Stromal cell of bone marrow (primary cell): ENCODE data around the gene ABO.
"Not testable (repeated sequence)": the region's sequence is repeated elsewhere in the genome, so short reads cannot be mapped to it uniquely, and the experiment has no call there.

Experiments
- DNase-seq: peaks from one replicate; pipeline ENCODE4 v3.0.0-alpha.2; 2012; ENCODE audit warnings: low read depth

The ABO gene

DNA sequence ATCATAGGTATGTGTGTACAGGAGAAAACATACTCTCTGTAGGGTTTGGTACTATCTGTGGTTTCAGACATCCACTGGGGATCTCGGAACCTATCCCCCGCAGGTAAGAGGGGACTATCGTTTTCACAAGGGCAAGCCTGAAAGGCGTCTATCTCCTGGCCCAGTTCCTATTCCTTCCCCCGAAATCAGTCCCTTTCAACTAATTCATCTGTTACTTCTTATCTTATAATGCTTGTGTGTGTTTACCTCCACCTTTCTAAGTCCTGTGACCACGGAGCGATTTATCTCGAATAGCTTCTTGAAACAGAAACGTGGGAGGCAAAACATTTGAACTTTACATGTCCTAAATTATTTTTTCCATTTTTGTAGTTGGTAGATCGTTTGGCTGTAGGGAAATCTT lies 11.4 kb downstream of the ABO start:
- DNase-seq, result no peak

DNA sequence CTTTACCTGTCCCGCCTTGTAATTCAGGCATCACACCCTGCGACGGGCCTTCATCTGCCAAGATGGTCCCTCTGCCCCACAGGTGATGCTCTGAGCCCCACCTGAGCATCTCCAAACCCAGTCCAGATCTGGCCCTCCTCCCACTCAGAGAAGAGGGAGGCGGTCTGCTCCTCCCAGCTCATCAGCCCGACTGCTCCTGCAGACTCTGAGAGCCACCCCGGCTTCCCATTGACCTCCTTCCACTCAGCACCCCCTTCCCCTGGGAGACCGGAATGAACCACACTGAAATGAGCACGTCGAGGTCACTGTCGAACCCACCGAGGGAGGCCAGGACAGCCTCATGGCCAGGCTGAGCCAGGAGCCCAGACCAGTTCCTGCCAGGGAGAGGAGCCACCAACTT lies 12.8 kb downstream of the ABO start:
- no peak for DNase-seq

DNA sequence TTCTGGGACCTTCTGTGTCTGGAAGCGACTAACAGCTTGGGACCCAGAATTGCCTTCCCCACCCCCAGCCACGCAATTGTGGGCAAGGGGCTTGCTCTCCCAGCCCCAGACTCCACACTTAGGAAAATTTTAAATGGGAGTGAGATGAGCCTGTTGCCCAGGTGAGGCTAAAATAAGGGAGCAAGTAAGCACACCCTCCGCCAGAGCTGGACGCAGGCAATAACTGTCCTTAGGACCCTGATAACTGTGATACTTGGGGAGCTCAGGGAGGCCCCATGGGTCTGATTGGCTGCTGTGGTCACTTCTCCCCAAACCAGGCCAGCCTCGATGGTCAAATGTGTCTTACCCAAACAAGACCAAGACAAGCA lies 13.3 kb downstream of the ABO start:
- DNase-seq, result no peak

- no peak for DNase-seq
These were observed 13.8 kb downstream of the ABO start for GRCh38 chr9:133261103-133261752.

- DNase-seq, result no peak
These were observed 14.5 kb downstream of the ABO start for GRCh38 chr9:133260334-133261102.

DNA sequence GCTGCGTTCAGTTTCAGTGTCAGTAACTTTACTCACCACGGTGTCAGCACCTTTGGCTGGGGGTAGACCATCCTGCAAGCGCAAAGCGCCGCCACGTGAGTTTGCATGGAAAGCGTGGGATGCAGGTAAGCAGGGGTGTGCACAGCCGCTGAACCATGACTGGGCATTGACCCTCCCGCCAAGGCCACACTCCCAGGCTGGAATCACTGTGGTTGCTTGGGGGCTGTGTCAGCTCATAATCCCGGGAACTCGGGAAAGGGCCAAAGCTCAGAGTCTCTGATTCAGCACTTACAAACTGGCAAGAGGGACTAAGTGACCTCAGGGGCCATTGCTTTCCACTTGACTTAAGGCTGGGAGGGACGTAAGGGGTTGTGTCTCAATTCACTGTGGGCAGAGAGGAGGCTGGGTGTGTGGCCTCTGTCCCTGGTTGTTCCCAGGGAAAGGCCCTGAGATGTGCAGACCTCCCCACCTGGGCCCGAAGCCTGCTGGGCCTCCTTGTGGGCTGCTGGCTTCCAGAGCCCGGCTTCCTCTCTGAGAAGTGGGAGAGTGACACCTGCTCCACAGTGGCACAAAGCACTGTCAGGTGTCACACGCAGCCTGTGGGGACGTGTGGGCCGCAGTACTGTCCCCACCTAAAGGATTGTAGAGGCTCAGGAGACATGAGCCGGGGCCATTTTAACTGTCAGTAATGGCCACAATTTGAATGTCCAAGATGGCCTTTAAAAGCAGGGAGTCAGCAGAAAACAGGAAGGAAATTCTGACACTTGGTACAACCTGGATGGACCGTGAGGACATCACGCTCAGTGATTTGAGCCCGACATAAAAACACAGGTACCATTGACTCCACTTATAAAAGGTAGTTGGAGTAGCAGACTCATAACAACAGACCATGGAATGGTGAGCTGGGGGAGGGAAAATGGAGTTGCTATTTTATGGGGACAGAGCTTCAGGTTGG lies 16.7 kb downstream of the ABO start:
- no peak for DNase-seq

GRCh38 chr9:133257465-133257956 lies 17.5 kb downstream of the ABO start:
- DNase-seq, result no peak

- no peak for DNase-seq
These were observed 18.3 kb downstream of the ABO start for GRCh38 chr9:133256686-133257091.

DNA sequence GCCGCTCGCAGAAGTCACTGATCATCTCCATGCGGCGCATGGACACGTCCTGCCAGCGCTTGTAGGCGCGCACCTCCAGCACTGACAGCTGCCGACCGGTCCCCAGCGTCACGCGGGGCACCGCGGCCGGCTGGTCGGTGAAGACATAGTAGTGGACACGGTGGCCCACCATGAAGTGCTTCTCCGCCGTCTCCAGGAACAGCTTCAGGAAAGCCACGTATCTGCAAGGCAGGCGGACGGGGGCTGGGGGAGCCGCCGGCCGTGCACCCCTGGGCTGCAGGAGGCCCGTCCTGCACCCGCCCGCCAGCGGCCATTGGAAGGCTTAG lies 18.9 kb downstream of the ABO start:
- no peak for DNase-seq

GRCh38 chr9:133255371-133256135 lies 19.4 kb downstream of the ABO start:
- DNase-seq, result no peak

GRCh38 chr9:133254471-133254870 lies 20.5 kb downstream of the ABO start:
- DNase-seq, result no peak

DNA sequence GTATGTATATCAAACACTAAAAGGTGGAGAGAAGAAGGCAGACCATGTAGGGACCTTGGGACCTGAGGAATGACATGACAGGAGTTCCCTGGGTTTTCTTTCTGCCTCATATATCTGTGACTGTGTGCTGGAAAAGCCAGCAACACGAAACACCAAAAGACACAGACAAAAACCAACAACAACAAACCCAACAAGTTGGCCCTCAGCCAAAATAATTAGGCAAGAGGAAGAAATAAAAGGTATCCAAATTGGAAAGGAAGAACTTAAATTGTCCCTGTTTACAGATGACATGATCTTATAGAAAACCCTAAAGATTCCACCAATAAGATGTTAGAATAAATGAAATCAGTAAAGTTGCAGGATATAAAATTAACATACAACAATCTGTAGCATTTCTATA lies 21.7 kb downstream of the ABO start:
- DNase-seq, result no peak

DNA sequence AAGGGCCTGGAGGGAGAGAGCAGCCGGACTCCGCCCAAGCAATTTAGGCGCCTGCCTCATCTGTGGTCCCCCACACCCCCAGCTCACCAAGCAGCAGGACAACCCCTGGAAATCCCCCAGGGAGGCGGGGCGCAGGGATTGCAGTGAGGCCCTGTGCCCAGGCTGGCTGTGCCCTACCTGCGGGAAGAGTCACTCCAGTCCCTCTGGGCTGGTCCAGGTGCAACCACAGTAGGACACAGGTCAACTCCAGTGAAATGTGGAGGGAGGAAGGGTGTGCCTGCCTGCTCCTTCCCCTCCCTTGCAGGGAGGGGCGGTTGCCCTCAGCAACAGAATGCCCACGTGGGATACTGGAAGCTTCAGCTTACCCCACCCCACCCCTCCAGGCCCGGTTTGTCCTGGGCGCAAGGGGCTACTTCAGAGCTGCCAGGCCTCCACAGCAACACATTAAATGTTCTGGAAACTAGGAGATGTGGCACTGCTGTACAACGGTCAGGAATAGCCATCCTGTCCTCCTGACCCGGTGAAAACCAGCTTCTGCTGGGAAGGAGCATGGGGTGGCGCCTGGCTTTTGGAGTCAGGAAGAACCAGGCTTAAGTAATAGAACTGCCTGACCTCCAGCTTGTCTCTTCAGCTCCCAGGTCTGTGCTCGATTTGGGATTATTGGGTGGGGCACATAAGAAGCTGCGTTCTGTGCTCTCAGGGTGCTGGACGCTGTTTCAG lies 22.5 kb downstream of the ABO start:
- DNase-seq, result no peak

GRCh38 chr9:133251773-133252172 lies 23.2 kb downstream of the ABO start:
- no peak for DNase-seq

GRCh38 chr9:133251221-133251620 lies 23.8 kb downstream of the ABO start:
- not testable (repeated sequence) for DNase-seq

DNA sequence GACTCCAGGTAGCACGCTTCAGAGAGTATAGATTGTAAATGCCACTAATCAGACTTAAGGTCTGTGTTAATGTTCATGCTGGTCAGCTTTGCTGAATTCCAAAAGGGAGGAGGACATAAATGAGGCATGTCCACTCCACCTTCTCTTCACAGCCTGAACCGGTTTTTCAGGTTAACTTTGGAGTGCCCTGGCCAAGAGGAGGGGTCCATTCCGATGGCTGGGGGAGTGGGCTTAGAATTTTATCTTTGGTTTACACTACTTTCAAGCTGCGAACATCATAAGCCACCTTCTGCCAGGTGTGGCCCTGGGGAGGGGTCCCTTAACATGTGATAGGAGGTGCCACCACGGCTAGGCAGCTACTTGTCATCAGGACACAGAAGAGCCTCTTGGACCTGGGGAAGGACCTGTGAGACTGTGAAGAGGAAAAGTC lies 24.2 kb downstream of the ABO start:
- DNase-seq, result no peak

- no peak for DNase-seq
These were observed 25.7 kb downstream of the ABO start for GRCh38 chr9:133249337-133249736.

GRCh38 chr9:133248726-133249295 lies 26.2 kb downstream of the ABO start:
- DNase-seq, result no peak

- no peak for DNase-seq
These were observed 27.4 kb downstream of the ABO start for GRCh38 chr9:133247632-133248031.

DNA sequence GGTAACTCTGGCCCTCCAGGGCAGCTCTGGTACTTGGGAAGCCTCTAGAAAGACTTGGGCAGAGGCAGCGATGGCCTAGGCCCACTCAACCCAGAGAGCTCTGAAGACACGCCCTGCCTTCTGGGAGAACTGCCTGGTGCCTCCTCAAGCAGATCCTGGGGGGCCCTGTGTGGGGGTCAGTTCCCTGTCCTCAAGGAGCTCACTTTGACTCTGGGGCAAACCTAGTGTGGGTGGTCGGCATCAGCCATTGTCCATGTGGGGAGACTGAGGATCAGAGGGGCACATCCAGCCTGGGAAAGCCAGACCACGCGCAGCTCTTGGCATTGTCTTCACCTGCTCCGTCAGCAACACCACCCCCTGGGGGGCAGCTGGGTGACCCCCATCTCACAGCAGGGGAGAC lies 28.0 kb downstream of the ABO start:
- DNase-seq, result no peak

- DNase-seq, result no peak
These were observed 28.4 kb downstream of the ABO start for GRCh38 chr9:133246562-133246961.
